ENCODE data around the gene ZFAND4. TPM values are rescaled to one million over a fixed set of nuclear protein-coding genes. Genes with fewer than 3 reads are reported as not detected.

Gene ZFAND4
- total RNA-seq, 1 experiment from 2014 or later = 15.5 TPM

DNA sequence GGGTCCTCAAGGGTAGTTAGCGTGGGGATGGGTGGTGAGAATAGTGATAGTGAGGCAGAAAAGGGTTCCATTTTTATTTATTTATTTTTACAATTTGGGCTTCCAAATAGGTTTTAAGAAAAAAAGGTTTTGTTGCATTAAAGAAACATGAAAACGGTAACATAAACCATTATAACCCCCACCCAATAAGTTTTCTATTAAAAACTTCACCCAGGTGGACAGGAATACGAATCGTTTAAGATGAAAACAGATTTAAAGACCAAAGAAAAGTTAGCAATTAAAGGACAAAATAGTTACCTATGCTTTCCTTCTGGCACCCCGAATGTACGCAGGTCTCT is 78.7 kb downstream of the ZFAND4 start:
- ChIA-PET RAD21 (ENCODE audit: low non-redundant PET in 1 of 2, low total read pairs in 2 of 2, uncharacterized antibody in 2 of 2, unreplicated experiment in 2 of 2) (no interaction called here), CTCF (no interaction called here), POLR2A (no interaction called here)
- TF ChIP-seq SRF (IDR thresholded peaks at IDR 0.05; ENCODE audit: low read depth) = no peak
- TF ChIP-seq, protein P1, sequence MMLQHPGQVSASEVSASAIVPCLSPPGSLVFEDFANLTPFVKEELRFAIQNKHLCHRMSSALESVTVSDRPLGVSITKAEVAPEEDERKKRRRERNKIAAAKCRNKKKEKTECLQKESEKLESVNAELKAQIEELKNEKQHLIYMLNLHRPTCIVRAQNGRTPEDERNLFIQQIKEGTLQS (IDR thresholded peaks at IDR 0.05) = no peak
- no peak for TF ChIP-seq ZNF274 (IDR thresholded peaks at IDR 0.05; ENCODE audit: low read depth, low read length)
- no peak for TF ChIP-seq POLR2AphosphoS5 (IDR thresholded peaks at IDR 0.05; ENCODE audit: low read depth, low read length)
- TF ChIP-seq ZFX (IDR thresholded peaks at IDR 0.05) = no peak
- TF ChIP-seq RAD21 (IDR thresholded peaks at IDR 0.05; ENCODE audit: low read depth) = no peak
- TF ChIP-seq CBX3 (IDR thresholded peaks at IDR 0.05; ENCODE audit: low read depth) = no peak
- no peak for TF ChIP-seq CEBPB (IDR thresholded peaks at IDR 0.05; ENCODE audit: low read depth)
- no peak for TF ChIP-seq TCF7L2 (IDR thresholded peaks at IDR 0.05; ENCODE audit: borderline replicate concordance, extremely low read depth, insufficient read depth, insufficient read length)
- TF ChIP-seq SIN3A (IDR thresholded peaks at IDR 0.05; ENCODE audit: low read depth) = no peak; the same call in 1 of the 2 replicates
- no peak for TF ChIP-seq EGR1 (IDR thresholded peaks at IDR 0.05; ENCODE audit: low read depth)
- no peak for TF ChIP-seq SP1 (IDR thresholded peaks at IDR 0.05; ENCODE audit: low read depth)
- TF ChIP-seq FOSL1 (IDR thresholded peaks at IDR 0.05; ENCODE audit: low read depth) = no peak
- TF ChIP-seq EZH2phosphoT487 (IDR thresholded peaks at IDR 0.05; ENCODE audit: borderline replicate concordance) = no peak
- TF ChIP-seq, protein P2, sequence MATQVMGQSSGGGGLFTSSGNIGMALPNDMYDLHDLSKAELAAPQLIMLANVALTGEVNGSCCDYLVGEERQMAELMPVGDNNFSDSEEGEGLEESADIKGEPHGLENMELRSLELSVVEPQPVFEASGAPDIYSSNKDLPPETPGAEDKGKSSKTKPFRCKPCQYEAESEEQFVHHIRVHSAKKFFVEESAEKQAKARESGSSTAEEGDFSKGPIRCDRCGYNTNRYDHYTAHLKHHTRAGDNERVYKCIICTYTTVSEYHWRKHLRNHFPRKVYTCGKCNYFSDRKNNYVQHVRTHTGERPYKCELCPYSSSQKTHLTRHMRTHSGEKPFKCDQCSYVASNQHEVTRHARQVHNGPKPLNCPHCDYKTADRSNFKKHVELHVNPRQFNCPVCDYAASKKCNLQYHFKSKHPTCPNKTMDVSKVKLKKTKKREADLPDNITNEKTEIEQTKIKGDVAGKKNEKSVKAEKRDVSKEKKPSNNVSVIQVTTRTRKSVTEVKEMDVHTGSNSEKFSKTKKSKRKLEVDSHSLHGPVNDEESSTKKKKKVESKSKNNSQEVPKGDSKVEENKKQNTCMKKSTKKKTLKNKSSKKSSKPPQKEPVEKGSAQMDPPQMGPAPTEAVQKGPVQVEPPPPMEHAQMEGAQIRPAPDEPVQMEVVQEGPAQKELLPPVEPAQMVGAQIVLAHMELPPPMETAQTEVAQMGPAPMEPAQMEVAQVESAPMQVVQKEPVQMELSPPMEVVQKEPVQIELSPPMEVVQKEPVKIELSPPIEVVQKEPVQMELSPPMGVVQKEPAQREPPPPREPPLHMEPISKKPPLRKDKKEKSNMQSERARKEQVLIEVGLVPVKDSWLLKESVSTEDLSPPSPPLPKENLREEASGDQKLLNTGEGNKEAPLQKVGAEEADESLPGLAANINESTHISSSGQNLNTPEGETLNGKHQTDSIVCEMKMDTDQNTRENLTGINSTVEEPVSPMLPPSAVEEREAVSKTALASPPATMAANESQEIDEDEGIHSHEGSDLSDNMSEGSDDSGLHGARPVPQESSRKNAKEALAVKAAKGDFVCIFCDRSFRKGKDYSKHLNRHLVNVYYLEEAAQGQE (IDR thresholded peaks at IDR 0.05; ENCODE audit: low read depth) = no peak
- TF ChIP-seq, protein P3, sequence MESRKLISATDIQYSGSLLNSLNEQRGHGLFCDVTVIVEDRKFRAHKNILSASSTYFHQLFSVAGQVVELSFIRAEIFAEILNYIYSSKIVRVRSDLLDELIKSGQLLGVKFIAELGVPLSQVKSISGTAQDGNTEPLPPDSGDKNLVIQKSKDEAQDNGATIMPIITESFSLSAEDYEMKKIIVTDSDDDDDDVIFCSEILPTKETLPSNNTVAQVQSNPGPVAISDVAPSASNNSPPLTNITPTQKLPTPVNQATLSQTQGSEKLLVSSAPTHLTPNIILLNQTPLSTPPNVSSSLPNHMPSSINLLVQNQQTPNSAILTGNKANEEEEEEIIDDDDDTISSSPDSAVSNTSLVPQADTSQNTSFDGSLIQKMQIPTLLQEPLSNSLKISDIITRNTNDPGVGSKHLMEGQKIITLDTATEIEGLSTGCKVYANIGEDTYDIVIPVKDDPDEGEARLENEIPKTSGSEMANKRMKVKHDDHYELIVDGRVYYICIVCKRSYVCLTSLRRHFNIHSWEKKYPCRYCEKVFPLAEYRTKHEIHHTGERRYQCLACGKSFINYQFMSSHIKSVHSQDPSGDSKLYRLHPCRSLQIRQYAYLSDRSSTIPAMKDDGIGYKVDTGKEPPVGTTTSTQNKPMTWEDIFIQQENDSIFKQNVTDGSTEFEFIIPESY (IDR thresholded peaks at IDR 0.05; ENCODE audit: extremely low read depth, insufficient replicate concordance, low read length) = no peak
- TF ChIP-seq ELF1 (IDR thresholded peaks at IDR 0.05; ENCODE audit: borderline replicate concordance, low read depth) = no peak
- TF ChIP-seq, protein P4, sequence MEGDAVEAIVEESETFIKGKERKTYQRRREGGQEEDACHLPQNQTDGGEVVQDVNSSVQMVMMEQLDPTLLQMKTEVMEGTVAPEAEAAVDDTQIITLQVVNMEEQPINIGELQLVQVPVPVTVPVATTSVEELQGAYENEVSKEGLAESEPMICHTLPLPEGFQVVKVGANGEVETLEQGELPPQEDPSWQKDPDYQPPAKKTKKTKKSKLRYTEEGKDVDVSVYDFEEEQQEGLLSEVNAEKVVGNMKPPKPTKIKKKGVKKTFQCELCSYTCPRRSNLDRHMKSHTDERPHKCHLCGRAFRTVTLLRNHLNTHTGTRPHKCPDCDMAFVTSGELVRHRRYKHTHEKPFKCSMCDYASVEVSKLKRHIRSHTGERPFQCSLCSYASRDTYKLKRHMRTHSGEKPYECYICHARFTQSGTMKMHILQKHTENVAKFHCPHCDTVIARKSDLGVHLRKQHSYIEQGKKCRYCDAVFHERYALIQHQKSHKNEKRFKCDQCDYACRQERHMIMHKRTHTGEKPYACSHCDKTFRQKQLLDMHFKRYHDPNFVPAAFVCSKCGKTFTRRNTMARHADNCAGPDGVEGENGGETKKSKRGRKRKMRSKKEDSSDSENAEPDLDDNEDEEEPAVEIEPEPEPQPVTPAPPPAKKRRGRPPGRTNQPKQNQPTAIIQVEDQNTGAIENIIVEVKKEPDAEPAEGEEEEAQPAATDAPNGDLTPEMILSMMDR (IDR thresholded peaks at IDR 0.05 in 2 of 3, conservative IDR thresholded peaks at IDR 0.05 in 1 of 3; ENCODE audit: borderline replicate concordance in 1 of 3, insufficient read depth in 1 of 3, low read depth in 2 of 3, low read length in 2 of 3) = no peak
- TF ChIP-seq JUND (IDR thresholded peaks at IDR 0.05) = no peak
- Histone ChIP-seq H3K4me1 (ENCODE audit: control insufficient read depth in 1 of 2, insufficient read depth in 2 of 2, low read length in 2 of 2) (peaks cover 11 to 15% of the 10 kb centered on the region in 2 experiments; a peak in 3 of 4 replicates), H3K79me2 (ENCODE audit: insufficient read depth, low read length) (peaks cover 8% of the 10 kb centered on the region), H4K20me1 (ENCODE audit: insufficient read depth) (no peaks in the 10 kb centered on the region), H3K9me2 (ENCODE audit: insufficient read depth) (no peaks in the 10 kb centered on the region), H3K36me3 (ENCODE audit: control insufficient read depth in 1 of 2, insufficient read depth in 2 of 2, low read length in 2 of 2) (no peaks in the 10 kb centered on the region), H3K27me3 (ENCODE audit: insufficient read depth, low read length) (no peaks in the 10 kb centered on the region), H3K9ac (ENCODE audit: low read length) (peak overlapping the region; percentile 63), H3K4me3 (replicated peaks in 1 of 2; ENCODE audit: low read depth in 1 of 2, low read length in 2 of 2) (peak overlapping the region; percentile 71 to 73), H3K9me3 (ENCODE audit: control insufficient read depth in 1 of 2, insufficient read depth in 1 of 2, low read depth in 1 of 2, low read length in 2 of 2) (no peaks in the 10 kb centered on the region), H3K27ac (ENCODE audit: low read depth, low read length) (no peak overlapping the region), H3K4me2 (ENCODE audit: low read length) (peak overlapping the region; percentile 79), H2AFZ (ENCODE audit: low read depth, low read length, poor library complexity, severe bottlenecking) (no peak overlapping the region)
- intact Hi-C loops (cut with micrococcal nuclease) = no loop called here
- no peak for DNase-seq (ENCODE audit: low read depth, low spot score)
- no TSS peak for BruUV-seq (replicated peaks)
- ATAC-seq = no peak
